HG03097 (cell line): ENCODE measurements around the gene SYNPO2.

Experiments used
- ATAC-seq: cut with Tn5 transposase; IDR thresholded peaks from one replicate; pipeline ENCODE4 v1.9.1; 2021; ENCODE audit not compliant: unreplicated experiment, low FRiP score

Gene SYNPO2

DNA sequence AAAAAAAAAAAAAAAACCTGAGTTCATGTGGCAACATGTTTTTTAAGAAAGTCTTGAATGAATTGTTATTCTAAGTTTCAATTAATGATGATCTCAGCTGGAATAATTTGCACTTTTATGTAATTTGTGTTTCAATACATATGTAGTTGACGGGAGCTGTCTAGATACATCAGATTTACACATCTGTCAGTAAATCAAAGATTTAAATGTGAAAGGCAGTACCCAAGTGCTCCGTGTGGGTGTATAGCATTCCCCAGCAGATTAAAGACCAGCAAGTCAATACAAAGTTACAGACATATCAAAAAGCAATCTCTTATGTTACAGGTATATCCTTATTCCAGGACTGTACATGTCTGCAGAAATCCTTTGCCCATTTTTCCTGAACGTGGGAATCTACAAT is 35.2 kb downstream of the SYNPO2 start:
- no peak for ATAC-seq

DNA sequence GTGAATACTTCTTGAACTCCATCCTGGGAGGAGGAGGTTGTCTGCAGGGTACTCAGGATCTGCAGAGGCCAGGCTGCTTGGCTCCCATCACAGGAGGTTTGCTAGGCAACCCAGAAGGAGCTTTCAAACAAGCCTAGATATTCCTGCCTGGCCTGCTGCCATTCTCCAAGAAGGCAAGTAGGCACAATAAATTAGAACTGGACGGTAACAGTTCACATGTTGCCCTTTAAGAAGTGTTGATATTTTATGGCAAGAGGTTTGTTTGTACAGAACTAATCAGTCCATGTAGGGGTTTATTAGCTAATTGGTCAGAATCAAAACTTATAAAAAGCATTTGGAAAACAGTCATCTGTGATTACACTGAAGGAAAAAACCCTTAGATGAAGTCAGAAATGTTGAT is 39.3 kb downstream of the SYNPO2 start:
- ATAC-seq, result no peak

DNA sequence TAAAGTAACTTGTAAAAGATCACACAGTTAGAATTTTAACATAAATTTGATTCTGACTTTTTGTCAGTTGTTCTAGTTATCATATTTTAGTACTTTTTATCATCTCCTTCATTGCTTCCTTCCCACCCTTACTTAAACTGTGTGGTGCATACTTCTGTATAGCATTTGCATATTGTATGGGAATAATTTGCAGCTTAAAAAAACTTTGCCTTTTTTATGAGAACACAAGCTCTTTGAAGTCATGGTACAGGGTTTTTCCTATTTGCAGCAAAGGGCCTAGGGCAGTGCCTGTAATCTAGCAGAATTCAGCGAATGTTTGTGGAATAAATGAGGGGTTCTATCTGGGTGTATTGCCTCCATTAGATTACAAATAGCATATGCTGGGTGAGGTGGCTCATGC is 41.6 kb downstream of the SYNPO2 start:
- ATAC-seq, result no peak

DNA sequence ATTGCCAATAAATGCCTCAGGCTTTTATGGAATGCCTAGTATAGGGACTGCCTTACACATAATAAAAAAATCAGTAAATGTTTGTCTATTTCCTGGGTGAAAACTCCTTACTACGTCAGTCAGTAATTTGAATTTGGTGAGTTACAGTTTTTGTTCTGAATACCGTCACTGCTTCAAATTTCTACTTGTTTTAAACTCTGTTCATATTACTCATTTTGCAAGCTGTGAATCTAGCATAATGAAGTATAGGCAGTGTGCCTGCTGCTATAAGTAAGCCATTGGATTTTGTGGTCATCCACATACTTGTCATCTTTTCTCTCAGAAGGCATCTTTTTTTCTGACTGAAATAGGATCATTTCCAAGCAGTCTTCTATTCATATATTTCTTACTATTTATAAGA is 43.1 kb downstream of the SYNPO2 start:
- ATAC-seq, result no peak

DNA sequence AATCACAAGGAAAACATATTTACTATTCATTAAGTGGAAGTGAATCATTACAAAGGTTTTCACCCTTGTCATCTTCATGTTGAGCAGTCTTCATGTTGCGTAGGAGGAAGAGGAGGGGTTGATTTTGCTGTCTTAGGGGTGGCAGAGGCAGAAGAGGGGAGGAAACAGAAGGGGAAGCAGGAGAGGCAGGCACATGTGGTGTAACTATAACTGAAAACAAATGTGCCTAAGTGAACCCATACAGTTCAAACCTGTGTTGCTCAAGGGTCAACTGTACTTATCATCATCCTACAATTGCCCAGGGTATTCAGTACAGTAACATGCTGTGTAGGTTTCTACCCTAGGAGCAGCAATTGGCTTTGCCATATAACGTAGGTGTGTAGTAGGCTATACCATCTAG is 47.2 kb downstream of the SYNPO2 start:
- no peak for ATAC-seq

DNA sequence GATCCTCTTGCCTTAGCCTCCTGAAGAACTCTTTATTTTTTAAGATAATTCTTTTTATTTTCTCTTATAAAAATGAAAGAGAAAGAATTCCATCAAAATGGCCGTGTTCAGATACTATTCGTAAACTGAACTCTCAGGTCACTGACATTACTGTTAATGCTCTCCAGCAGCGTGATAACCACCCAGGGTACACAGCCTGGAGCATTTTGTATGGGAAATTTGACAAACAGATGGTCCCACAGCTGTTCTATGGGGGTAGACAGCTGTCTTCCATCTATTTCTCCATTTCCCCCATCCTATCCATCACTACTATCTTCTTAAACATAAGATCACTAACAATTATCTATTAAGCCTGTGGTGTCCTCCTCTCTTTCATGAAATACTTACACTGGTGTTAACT is 47.8 kb downstream of the SYNPO2 start:
- ATAC-seq, result no peak

DNA sequence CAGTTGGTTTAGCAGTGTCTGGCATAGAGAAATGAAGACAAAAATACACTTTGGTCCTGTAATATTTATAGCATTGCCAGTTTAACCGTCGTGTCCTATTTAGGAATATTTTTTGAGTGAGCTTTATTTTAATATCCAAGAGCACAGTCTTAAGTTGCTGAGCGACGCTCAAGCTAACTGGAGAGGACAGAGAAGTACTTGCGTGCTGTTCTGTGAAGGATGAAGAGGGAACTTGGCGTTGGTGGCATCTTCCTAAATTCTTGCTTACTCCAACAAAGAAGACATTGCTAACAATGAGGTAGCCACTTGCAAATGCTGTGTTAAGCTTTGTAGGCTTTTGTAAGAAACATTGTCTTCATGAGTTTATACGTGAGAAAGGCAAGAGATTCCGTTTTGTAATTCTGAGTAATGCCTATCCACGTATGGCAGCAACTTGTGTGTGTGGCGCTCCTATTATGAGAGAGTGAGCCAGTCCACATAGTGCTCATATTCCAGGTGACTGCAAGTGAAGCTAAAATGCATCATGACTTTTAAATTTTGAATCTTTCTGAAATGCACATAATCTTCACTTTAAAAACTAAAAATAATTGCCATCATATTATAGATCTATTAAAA is 50.6 kb downstream of the SYNPO2 start:
- no peak for ATAC-seq

DNA sequence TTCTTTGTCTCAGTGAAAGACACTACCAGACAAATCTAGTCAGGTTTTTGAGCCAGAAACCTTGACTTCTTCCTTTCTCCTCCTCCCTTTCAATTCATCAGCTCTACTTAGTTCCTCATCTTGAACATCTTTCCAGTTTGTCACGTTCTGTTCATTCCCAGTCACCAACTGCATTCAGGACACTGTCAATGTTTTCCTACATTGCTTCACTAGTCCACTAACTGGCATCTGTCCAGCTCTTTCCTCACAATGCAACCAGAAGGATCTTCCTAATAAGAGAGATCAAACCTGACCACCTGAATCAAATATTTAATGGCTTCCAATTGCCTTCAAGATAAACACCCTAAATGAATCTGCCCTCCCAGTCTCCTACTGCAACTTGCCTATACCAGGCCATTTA is 52.5 kb downstream of the SYNPO2 start:
- no peak for ATAC-seq

DNA sequence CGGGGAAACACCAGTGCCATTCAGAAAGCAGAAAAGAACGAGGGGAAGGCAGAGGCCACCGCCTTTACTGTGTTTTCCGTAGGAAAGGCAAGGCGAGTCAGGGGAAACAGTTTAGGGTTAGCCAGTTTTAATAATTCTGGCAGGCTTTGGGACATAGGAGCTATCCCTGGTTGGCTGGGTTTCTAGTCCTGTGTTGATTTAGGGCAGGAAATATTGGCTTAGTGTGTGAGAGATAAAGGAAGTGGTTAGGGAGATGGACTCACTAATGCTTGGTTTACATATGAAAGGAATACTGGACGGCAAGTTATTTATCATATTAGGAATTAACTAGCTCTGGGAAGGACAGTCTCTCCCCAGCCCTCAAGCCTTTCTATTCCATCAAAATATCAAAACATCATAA is 53.1 kb downstream of the SYNPO2 start:
- no peak for ATAC-seq

DNA sequence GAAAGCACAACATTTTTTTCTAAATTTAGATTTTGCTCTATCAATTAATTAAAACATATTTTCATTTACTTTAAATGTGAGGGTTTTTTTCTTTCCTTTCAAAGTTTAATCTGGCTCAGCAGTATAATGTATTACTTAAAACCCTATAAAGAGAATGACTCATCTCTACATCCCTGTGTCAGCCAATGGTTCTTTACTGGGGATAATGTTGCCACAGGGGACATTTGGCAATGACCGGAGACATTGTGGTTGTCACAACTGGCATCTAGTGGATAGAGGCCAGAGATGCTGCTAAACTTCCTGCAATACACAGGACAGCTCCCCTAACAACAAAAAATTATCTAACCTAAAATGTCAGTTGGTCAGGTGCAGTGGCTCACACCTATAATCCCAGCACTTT is 53.8 kb downstream of the SYNPO2 start:
- no peak for ATAC-seq

DNA sequence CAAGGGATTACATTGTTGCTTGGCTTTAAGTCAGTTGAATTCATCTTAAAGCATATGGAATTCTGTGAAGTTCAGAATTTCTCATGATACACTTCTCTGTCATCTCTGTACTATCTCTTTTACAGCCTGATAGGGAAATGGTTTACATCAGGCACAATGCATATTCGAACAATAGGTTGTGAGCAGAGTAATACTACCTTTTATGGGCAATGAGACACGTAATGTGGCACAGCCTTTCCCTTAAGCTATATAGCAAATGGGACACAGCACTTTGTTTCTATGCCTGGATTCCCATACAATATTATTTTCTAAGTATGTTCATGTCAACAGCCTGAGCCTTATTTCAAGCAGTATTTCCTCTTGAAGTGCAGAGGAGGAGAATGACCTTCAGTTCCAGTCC is 58.4 kb downstream of the SYNPO2 start:
- ATAC-seq, result no peak

DNA sequence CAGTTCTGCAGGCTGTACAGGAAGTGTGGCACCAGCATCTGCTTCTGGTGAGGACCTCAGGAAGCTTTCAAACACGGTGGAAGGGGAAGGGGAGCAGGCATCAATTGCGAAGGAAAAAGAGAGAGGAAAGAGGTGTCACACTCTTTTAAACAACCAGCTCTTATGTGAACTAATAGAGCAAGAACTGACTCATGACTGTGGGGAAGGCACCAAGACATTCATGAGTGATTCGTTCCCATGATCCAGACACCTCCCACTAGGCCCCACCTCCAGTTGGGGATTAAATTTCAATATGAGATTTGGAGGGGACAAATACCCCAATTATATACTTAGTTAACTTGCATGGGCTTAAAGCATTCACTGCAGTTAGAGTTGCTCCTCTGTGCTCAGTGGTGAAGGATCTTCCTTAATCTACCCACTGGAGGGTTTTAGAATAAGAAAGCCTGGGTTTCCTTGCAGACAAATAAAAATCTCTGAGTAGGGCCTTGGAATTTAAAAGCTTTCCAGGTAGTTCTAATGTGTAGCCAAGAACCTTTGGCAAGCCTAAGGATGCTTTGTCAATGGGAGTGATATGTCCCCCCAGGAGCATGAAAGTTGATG is 60.0 kb downstream of the SYNPO2 start:
- ATAC-seq, result no peak

DNA sequence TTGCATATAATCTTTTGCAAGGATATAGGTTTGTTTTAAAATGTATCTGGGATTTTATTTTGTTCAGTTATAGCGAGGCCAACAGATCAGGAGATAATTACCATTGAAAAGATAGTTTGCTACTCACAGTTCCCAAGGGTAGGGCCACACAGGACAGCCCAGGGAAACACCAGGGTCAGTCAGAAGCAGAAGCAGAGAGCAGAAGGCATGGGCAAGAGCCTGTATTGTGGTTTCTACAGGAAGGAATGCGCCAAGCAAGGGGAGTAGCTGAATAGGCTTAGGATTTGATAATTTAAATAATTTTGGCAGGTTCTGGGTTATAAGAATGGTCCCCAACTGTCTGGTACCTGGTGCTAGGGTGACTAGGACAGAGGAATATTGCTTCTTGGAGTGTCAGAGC is 61.6 kb downstream of the SYNPO2 start:
- no peak for ATAC-seq

DNA sequence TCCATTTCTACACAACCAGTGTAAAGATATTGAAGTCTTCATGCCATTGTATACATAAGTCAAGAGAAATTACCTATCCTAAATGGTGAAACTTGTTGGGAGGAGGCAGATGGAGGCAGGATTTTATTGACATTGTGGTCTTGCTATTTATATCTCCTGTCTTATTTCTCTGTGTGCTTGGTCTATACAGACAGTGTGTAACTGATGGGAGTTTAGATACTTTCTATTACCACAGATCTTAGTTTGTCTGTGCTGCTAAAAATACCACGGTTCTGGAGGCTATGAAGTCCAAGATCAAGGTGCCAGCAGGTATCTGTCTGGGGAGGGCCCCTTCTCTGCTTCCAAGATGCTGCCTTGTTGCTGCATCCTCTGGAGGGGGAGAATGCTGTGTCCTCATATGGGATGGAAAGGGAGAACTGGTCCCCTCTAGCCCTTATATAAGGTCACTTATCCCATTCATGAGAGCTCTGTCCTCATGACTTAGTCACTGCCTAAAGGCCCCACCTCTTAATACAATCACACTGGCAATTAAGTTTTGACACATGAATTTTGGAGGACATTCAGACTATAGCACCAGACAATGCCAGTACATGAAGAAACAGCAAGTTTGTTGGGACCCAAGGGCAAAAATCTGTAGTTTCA is 62.4 kb downstream of the SYNPO2 start:
- no peak for ATAC-seq

DNA sequence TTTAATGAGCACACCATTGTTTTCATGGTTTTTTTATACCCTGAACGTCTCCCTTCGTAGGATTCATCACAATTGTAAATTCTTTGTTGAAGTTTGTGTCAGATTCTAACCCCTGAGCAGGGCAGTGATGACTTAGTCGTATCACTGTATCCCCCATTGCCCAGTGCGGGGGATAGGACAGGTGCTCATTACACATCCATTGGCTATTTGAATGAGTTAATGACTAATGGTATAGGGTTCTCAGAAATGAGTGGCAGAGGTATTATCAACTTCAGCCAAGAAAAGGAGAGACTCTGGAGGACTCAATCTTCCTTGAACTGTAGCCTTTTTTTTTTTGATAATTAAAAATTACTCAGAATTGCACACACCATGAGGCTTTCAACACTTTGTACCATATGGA is 64.6 kb downstream of the SYNPO2 start:
- no peak for ATAC-seq

DNA sequence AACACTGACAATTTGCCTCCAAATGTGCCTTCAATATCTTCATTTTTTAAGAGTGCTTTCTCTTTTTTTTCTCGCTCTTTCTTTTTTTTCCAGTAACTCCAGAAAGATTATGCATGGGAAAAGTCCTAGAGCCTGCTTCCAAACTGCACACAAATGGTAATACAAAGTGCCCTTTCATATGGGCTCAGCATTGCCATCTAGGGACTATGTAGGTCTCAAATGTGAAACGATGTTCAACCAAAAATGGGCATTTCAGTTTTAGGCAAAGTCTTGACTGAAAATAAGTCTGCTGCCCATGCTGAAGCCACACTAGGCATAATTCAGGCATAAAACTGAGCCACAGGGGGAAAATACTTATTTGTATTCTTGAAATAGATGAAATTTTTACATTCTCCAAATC is 65.6 kb downstream of the SYNPO2 start:
- ATAC-seq, result no peak

DNA sequence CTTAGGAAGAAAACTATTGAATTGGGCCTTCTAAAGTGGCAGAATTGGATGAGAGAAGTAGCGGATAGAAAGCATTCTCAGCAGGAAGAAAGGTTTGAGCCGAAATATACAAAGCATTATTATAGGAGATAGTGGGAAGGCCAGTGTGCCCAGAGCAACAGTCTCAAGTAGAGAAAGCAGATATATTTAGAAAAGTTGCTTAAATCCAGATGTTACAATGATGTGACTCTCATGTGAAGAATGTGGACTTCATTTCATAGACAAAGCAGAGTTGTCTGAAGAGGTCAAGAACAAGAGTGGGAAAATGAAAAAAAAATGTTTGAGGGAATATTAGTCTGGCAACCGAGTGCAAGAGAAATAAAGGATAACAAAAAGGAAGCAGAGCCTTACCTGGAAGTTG is 66.9 kb downstream of the SYNPO2 start:
- ATAC-seq, result no peak

DNA sequence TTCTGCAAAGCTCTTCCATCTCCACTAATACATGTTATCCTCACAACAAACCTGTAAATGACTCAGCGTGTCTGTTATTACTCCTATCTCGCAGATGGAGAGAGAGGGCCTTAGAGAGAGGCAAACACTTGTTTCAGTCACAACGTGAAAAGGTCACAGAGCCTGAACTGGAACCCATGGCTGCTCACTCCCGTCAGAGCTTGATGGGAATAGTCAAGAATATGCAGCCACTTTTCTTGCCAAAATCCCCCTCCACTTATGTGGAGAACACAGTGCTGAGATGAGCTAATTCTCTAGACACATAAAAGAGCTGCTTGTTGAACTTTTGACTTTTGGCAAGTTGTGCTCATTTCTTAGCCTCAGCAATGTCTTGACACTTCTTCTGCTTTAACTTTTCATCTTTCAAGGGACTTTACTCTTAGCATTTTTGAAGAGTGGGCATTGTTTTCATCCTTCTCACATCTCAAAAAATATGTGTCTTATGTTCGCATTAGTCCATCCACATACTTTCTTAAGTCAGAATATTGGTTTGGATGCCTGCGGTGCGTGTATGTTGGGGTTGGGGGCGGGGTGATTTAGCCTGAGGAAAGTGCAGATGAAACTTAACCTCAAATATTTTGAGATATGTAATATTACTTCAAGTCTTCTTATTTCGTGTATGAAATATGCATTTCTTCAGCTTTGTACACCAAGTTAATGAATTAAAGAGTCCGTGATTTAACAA is 69.2 kb downstream of the SYNPO2 start:
- ATAC-seq, result no peak

DNA sequence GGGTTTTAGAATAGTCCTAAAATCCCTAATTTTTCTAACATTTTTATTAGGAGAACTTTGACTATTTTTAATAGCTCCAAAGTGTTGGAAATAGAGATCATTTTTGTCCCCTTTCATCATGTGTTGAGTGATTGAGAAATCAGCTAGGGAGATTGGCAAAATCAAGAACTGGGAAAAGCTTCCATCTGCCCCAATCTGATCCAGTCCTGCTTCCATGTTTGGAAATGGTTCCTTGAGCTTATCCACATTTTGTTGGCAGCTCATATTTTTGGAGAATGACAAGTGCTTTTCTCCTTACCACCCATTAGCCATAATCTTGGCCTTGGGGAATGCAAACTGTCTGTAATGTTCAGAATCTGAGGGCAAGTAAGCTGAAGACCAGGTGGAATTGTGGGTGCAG is 73.9 kb downstream of the SYNPO2 start:
- no peak for ATAC-seq

DNA sequence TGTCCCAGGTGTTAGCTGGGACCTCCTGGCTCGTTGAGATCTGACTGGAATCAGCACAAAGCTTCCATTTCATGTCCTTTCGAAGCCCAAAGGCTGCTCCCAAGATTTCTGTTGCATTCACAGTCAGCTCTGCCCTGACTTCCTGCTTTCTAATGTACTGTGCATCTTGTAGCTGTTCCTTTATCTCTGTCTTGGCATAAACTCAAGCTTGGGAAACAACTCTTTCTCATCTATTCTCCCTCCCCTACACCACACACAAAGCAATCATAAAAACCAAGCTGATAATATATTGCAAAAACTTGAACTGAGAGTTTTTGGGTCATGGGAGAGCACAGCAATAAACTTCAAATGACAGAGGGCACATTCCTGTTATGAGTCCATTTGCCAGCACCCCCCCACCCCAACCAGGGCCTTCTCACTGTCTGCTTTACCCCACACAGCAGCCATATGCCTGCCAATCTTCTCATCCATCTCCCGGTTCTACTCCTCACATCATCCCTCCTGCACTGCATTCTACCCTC is 76.3 kb downstream of the SYNPO2 start:
- ATAC-seq, result no peak

DNA sequence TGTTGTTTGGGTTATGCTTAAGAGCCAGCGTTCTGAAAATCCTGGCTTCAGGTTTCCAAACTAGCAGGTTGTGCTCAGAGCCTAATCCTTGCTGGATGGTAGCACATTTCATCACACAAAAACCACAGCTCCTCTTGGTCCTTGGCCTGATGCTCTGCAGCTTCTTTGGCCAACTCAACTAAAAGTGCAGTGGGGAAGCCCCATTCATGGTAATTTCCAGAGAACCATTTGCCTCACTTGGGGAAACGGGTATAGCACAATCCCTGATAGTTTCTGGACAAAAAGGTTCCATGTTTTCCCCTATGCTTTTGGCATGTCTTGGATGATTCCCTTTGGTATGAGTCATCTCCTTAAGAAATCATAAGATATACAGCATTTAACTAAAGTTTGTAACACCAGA is 78.7 kb downstream of the SYNPO2 start:
- ATAC-seq, result no peak

DNA sequence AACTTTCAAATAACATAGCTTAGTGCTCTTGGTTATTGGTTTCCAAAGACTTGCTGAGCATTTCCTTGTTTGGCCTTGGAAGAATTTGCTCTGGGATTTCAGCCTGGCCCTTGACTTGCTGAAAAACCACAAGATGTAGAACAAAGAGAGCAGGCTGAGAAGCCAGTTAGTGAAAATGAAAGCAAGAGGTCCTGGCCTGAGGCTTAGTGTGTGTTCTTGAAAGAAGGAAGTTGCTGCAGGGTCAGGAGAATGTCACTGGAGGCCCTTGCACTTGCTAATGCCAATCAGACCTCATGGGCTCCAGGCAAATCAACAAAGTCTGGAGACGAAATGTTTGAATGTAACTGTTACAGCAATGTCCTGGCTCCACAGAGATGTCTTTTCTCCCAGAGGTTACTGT is 79.4 kb downstream of the SYNPO2 start:
- ATAC-seq, result peak; percentile 100
